ENCODE data around the gene SLC22A17. TPM values are rescaled to one million over a fixed set of nuclear protein-coding genes. Genes with fewer than 3 reads are reported as not detected.

Gene SLC22A17
- polyA plus RNA-seq, 1 donor from 2014 or later = 182 TPM

GRCh38 chr14:23358042-23358441, 5.4 kb upstream of the SLC22A17 start:
- Histone ChIP-seq H3F3A (ENCODE audit: insufficient read depth, low read length, poor library complexity, severe bottlenecking) (no peaks in the 10 kb centered on the region), H3K4me3 (ENCODE audit: low read length) (no peak overlapping the region), H3K9ac (ENCODE audit: low read length) (no peak overlapping the region), H3K9me2 (ENCODE audit: insufficient read depth, low read length) (no peaks in the 10 kb centered on the region), H3K79me2 (replicated peaks; ENCODE audit: insufficient read depth, low read length) (peaks cover 6% of the 10 kb centered on the region), H4K20me1 (ENCODE audit: insufficient read depth) (no peaks in the 10 kb centered on the region), H3K9me3 (ENCODE audit: low read length) (no peaks in the 10 kb centered on the region), H3K4me2 (ENCODE audit: low read length) (no peak overlapping the region), H2AFZ (ENCODE audit: low read depth, low read length) (no peak overlapping the region), H3K36me3 (ENCODE audit: insufficient read depth, low read length) (no peaks in the 10 kb centered on the region), H3K27me3 (ENCODE audit: insufficient read depth, low read depth, low read length) (no peaks in the 10 kb centered on the region), H3K27ac (ENCODE audit: low read length) (no peak overlapping the region)
- no peak for TF ChIP-seq POLR2AphosphoS5 (IDR thresholded peaks at IDR 0.05)
- TF ChIP-seq, protein P1, sequence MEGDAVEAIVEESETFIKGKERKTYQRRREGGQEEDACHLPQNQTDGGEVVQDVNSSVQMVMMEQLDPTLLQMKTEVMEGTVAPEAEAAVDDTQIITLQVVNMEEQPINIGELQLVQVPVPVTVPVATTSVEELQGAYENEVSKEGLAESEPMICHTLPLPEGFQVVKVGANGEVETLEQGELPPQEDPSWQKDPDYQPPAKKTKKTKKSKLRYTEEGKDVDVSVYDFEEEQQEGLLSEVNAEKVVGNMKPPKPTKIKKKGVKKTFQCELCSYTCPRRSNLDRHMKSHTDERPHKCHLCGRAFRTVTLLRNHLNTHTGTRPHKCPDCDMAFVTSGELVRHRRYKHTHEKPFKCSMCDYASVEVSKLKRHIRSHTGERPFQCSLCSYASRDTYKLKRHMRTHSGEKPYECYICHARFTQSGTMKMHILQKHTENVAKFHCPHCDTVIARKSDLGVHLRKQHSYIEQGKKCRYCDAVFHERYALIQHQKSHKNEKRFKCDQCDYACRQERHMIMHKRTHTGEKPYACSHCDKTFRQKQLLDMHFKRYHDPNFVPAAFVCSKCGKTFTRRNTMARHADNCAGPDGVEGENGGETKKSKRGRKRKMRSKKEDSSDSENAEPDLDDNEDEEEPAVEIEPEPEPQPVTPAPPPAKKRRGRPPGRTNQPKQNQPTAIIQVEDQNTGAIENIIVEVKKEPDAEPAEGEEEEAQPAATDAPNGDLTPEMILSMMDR (IDR thresholded peaks at IDR 0.05; ENCODE audit: poor library complexity, severe bottlenecking) = peak; percentile 15

- no peak overlapping the region for H3K4me3 ChIP-seq (ENCODE audit: low read length)
- H3K9me3 ChIP-seq (ENCODE audit: low read length) = no peaks in the 10 kb centered on the region
- H3K9me2 ChIP-seq (ENCODE audit: insufficient read depth, low read length) = no peaks in the 10 kb centered on the region
- TF ChIP-seq MXI1 (conservative IDR thresholded peaks at IDR 0.05; ENCODE audit: poor library complexity, severe bottlenecking) = no peak
- TF ChIP-seq RAD21 (conservative IDR thresholded peaks at IDR 0.05) = no peak
- TF ChIP-seq, protein P1 (IDR thresholded peaks at IDR 0.05; ENCODE audit: poor library complexity, severe bottlenecking) = no peak
- TF ChIP-seq REST (IDR thresholded peaks at IDR 0.05; ENCODE audit: borderline replicate concordance) = no peak
- no peak for TF ChIP-seq TAF1 (IDR thresholded peaks at IDR 0.05; ENCODE audit: low read depth)
- no peak for TF ChIP-seq EZH2 (IDR thresholded peaks at IDR 0.05; ENCODE audit: borderline replicate concordance, insufficient read depth, low read length, poor library complexity, severe bottlenecking)
- TF ChIP-seq POLR2AphosphoS5 (IDR thresholded peaks at IDR 0.05) = no peak
- no peak for TF ChIP-seq SMC3 (conservative IDR thresholded peaks at IDR 0.05; ENCODE audit: poor library complexity)
- TF ChIP-seq EP300 (conservative IDR thresholded peaks at IDR 0.05; ENCODE audit: poor library complexity, severe bottlenecking) = no peak
- no peaks in the 10 kb centered on the region for H3K36me3 ChIP-seq (ENCODE audit: insufficient read depth, low read length)
- H3K4me2 ChIP-seq (ENCODE audit: low read length) = no peak overlapping the region
- H3K27me3 ChIP-seq (ENCODE audit: insufficient read depth, low read depth, low read length) = no peaks in the 10 kb centered on the region
- no peak overlapping the region for H3K9ac ChIP-seq (ENCODE audit: low read length)
- H3F3A ChIP-seq (ENCODE audit: insufficient read depth, low read length, poor library complexity, severe bottlenecking) = no peaks in the 10 kb centered on the region
- peaks cover 6% of the 10 kb centered on the region for H3K79me2 ChIP-seq (replicated peaks; ENCODE audit: insufficient read depth, low read length)
- H3K27ac ChIP-seq (ENCODE audit: low read length) = no peak overlapping the region
- no peak overlapping the region for H2AFZ ChIP-seq (ENCODE audit: low read depth, low read length)
- H4K20me1 ChIP-seq (ENCODE audit: insufficient read depth) = no peaks in the 10 kb centered on the region
Measured at GRCh38 chr14:23357261-23357660, 4.6 kb upstream of the SLC22A17 start.
